Activated CD8-positive, alpha-beta memory T cell treated with anti-CD3 and anti-CD28 coated beads, Interleukin-2, amount 50 U/mL, for 1 hour (primary cell): ENCODE measurements around the gene TYSND1.
"Not testable (repeated sequence)": the region's sequence is repeated elsewhere in the genome, so short reads cannot be mapped to it uniquely, and the experiment has no call there.

ENCODE experiments used
- DNase-seq: peaks from one replicate; pipeline ENCODE4 v3.0.0-alpha.2; 2020; ENCODE audit errors: extremely low read depth

TYSND1 gene, protein sequence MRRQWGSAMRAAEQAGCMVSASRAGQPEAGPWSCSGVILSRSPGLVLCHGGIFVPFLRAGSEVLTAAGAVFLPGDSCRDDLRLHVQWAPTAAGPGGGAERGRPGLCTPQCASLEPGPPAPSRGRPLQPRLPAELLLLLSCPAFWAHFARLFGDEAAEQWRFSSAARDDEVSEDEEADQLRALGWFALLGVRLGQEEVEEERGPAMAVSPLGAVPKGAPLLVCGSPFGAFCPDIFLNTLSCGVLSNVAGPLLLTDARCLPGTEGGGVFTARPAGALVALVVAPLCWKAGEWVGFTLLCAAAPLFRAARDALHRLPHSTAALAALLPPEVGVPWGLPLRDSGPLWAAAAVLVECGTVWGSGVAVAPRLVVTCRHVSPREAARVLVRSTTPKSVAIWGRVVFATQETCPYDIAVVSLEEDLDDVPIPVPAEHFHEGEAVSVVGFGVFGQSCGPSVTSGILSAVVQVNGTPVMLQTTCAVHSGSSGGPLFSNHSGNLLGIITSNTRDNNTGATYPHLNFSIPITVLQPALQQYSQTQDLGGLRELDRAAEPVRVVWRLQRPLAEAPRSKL

DNA sequence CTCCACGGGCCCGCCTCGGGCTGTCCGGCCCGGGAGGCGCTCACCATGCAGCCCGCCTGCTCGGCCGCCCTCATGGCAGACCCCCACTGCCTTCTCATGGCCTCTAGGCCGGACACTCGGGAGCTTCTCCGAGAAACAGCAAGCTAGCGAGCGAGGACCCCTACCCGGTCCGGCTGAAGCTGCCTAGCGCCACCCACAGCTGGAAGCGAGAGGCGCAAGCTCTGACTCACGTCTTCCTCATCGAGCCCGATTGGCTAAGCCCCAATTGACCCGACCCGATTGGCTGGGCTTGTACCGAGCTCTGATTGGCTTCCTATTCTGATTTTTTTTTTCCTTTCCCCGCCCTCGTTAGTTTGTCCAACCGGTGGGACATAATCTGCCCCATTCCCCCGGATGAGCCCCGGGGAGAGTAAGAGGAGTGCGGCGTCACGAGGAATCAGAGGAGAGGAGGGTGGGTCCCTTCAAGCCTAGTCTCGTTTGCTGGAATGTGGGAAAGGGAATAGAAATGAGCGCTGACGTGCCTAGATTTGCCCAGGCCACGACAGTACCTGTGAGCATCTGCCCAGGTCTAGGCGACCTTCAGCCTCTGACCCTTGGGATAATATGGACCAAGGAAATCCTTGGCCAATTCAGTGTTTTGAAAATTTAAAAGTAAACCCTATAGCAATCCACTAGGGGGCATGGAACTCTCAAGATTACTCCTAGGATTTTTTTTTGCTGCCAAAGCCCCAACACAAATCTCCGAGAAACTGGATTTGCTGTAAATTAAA lies at the start of gene TYSND1:
Gene TYSND1 (minus strand): TSS at position 212 of the 770 bp plus-strand sequence. CDS start 114 bp downstream, at position 98.
- peak; percentile 81 for DNase-seq

GRCh38 chr10:70193391-70193844 lies 46.9 kb upstream of the TYSND1 start:
- DNase-seq, result no peak

DNA sequence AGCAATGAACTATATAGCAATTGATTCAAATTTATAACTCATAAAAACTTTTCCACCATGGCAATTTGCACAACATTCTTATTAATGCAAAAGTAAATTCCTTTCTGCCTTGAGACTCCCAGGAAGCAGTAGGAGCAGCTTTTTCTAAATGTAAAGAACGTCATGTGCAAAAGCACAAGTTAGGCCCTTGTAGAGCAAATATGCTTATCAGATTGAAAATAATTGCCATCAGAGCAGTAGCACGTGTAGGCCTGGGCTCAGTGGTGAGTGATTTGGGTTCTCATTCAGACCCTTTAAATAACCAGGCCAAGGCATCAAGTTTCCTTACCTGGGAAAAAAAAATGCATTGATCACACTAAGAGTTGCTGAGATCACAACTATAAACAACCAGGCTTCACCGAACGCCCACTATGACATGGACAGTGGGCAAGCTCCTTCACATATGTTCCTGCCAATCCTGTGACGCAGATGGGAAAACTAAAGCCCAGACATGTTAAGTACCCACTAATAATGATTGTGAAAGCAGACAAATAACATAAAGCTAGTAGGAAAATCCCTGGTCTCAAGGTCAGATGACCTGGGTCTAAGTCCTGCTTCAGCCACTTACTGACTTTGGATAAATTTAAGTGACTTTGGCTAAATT lies 45.9 kb upstream of the TYSND1 start:
- DNase-seq, result no peak

GRCh38 chr10:70191972-70192305 lies 45.4 kb upstream of the TYSND1 start:
- DNase-seq, result no peak

GRCh38 chr10:70191161-70191971 lies 44.9 kb upstream of the TYSND1 start:
- no peak for DNase-seq

DNA sequence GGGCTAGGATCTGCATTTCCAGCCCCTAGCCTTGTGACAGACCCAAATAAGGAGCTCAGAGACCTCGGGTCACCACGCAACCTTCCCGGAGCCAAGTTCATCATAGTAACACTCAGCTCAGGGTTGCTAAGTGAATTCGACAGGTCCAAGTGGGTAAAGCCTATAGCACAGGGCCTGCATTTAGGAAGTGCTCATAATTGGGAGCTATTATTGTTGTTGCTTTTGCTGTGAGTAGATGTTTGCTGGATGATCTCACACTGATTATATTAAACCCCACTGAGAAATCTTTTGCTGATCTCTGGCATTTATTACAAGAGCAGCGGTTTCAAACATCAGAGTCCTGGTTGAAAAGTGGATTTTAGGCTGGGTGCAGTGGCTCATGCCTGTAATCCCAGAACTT lies 44.1 kb upstream of the TYSND1 start:
- DNase-seq, result no peak

GRCh38 chr10:70190102-70190501 lies 43.6 kb upstream of the TYSND1 start:
- no peak for DNase-seq

DNA sequence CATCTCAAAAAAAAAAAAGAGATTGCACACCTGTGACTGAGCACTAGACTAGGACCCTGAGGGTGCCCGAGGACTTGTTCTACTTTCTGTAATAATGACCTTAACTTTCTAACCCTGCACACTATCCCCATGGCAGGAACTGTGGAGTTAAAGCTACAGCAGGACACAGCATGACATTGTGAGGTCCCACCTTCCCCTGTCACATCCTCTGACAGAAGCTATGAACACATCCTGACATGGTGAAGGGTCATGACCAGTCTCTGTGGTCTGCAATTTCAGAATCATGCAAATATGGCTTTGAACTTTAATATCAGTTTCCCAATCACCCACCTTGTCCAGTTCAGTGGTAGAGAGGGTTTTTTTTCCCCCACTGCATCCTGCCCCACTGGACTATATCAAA lies 42.3 kb upstream of the TYSND1 start:
- no peak for DNase-seq

DNA sequence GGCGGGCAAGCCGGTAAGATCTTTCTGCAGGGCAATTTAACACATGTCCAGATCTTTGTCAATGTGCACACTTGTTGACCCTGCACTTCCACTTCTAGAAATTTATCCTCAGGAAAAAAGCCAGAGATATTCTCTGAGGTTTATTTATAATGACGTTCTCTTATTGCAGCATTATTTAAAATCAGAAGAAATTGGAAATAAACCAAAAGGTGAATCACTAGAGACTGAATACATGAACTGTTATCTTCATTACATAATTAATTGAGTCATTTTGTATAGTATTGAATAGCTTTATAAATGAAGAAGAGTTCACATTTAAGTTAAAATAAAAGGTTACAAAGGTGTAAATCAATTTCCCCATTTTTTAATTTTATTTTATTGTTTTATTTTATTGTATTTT lies 40.1 kb upstream of the TYSND1 start:
- DNase-seq, result no peak

DNA sequence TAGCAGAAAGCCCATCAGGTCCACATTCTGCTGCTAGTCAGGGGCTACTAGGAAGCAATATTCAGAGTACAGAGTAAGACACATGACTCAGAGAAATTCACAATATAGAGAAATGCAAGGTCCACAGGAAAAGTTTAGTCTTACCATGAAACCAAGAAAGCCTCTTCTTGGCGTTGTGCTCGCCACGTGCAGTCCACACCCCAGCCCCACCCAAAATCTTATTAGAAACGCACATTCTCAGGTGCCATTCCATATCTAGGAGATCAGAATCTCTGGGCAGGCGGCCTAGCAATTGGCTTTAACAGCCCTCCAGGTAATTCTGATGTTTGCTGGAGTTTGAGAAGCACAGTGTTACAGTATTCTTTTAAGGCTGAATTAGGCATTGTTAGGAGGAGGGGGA lies 39.6 kb upstream of the TYSND1 start:
- no peak for DNase-seq

DNA sequence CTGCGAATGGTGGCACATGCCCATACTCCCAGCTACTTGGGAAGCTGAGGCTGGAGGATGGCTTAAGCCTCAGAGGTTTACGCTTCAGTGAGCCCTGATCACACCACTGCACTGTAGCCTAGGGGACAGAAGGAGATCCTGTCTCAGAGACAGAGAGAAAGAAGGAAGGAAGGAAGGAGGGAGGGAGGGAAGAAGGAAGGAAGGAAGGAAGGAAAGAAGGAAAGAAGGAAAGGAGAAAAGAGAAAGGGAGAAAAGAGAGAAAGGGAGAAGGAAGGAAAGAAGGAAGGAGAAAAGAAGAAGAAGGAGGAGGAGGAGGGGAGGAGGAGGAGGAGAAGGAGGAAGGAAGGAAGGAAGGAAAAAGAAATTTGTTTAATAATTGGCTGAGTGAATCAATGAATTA lies 36.8 kb upstream of the TYSND1 start:
- DNase-seq, result no peak

DNA sequence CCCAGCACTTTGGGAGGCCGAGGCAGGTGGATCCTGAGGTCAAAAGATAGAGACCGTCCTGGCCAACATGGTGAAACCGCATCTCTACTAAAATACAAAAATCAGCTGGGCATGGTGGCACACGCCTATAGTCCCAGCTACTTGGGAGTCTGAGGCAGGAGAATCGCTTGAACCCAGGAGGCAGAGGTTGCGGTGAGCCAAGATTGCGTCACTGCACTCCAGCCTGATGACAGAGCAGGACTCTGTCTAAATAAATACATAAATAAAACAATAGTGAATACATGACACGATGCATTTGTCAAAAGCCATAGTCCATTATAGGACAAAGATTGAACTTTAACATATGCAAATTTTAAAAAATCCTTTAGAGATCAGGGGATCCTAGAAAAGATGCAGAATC lies 32.7 kb upstream of the TYSND1 start:
- not testable (repeated sequence) for DNase-seq

DNA sequence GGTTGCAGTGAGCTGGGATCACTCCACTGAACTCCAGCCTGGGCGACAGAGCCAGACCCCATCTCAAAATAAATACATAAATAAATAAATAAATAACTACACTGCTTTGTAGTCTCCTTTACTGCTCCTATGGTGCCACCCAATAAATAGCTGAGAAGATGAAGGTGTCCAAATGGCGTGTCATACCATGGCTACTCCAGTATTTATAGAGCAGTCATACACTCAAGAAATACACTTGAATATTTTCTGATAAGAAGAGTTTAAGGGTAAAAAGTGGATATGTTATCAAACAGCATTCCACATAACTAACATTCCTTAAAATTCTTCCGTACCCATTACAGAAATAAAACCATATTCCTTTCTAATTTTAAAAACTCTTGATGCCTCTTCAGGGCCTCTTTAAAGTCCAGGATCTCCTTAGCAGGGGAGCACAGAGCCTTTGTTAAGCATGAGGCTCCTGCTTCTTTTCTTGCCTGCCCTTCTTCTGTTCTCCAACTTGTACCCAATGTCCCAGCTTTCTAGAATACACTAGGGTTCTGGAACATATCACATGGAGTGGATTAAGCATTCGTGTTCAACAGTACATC lies 31.7 kb upstream of the TYSND1 start:
- DNase-seq, result no peak

GRCh38 chr10:70176441-70176840 lies 29.9 kb upstream of the TYSND1 start:
- no peak for DNase-seq

- DNase-seq, result no peak
Measured at GRCh38 chr10:70175516-70175915, 29.0 kb upstream of the TYSND1 start.

DNA sequence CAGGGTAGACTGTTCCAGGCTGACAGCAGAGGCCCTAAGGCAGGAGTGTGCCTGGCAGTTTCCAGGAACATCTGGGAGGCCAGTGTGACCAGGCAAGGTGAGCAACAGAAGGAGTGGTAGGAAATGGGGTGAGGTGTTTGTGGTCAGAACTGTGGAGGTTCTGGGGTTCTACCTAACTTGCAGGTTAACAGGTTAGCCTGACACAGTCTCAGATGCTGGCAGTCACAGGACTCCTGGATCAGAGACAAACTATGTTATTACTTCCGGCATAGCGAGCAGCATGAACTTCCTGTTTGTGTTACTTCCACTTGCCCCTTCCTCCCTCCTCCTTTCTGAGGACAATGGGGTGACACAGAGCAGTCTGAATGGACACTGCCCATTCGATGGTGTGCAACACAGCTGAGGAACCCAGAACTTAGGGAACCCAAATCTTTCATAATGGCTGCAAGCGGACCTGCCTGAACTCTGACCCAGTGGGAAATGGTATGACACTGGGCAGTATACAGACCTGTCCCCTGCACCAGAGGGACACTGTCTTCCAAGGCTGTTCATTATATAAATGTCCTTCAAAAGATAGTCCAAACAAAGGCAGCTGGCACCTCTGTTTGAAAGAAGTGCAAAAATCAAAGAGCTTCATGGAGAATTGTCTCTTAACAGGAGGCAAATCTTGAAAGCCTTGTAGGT lies 27.7 kb upstream of the TYSND1 start:
- no peak for DNase-seq

DNA sequence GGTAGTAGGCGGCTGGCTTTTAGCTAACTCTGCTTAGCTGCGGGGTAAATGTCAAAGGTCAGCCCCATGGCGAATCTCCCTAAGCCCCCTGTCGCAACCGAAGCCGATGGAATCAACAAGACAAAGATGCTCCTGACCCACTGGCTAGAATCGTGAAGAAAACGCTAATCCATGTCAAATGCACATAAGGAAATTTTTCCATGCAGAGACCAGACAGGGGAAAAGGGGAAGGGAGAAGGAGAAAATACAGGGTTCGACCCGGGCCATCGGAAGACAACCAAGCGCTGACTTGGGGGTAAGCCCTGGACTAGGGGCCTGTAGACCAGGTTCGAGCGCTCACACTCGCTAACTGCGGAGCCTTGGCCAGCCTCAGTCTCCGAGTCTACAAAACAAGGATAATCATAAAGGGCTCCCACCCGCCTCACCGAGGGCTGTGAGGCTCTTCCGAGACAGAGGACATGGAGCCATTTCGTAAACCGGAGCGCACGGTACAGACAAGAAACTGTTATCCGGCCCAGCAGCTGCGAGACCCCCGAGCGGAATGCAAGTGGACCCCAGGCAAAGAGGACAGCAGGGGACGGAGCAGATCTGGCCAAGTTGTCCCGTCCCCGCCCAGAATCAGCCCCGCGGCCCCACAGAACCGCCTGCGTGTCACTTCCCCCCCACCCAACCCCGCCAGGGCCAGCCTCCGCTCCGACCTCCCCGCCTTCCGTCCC lies 23.3 kb upstream of the TYSND1 start:
- DNase-seq, result no peak

GRCh38 chr10:70169011-70169410 lies 22.5 kb upstream of the TYSND1 start:
- DNase-seq, result no peak

DNA sequence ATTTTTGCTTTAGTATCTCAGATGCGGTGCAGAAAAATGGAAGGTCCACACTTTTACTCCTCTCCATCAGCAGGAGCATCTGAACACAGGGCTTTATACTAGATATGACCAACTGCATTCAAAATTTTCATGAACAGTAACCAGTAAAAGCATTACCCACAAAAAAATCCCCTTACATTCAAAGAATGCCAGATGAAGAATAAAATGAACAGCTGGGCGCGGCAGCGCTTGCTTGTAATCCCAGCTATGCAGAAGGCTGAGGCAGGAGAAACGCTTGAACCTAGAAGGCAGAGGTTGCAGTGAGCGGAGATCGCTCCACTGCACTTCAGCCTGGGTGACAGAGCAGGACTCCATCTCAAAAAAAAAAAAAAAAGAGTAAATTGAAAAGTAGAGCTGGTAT lies 20.7 kb upstream of the TYSND1 start:
- no peak for DNase-seq

DNA sequence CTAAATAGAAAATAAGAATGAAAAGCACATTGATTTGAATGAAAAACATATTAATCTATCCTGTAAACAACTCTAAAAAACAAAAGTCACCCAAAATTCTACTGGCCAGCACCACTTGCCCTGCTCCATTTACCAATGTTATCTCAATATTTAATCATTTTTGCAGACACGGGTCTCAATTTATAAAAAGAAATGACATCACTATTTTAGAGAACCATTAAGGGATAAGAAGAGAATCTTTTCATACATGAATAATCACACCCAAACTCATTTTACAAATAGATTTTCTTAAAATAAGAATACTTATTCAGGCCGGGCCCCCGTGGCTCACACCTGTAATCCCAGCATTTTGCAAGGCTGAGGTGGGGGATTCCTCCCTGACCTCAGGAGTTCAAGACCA lies 19.9 kb upstream of the TYSND1 start:
- DNase-seq, result no peak
